Vagina (tissue), 2 donors: ENCODE data around the gene GAL3ST2.

Experiments
- POLR2A ChIP-seq, 2 donors: fragments of 450-650 bp; IDR thresholded peaks; one replicate each; pipeline ENCODE4 v1.6.1; 2017; ENCODE audit warnings: antibody characterized with exemption in 2 of 2, mild to moderate bottlenecking in 2 of 2, moderate library complexity in 2 of 2
- POLR2AphosphoS5 ChIP-seq, 2 donors: sonication (generic); formaldehyde crosslinking; IDR thresholded peaks; one replicate each; pipeline ENCODE4 v1.9.0; 2017; ENCODE audit warnings: antibody characterized with exemption in 2 of 2, mild to moderate bottlenecking in 2 of 2, low read depth in 1 of 2; ENCODE audit not compliant: insufficient read depth in 1 of 2
- TF ChIP-seq, protein P1 (sequence below), 3 experiments: fragments of 450-650 bp in 2 of 3; fragments of 200-600 bp in 1 of 3; sonication (generic) in 1 of 3; IDR thresholded peaks; one replicate each; pipeline ENCODE4 v1.5.1; 2017 to 2019; ENCODE audit warnings: antibody characterized with exemption in 3 of 3, mild to moderate bottlenecking in 2 of 3, moderate library complexity in 2 of 3

DNA sequence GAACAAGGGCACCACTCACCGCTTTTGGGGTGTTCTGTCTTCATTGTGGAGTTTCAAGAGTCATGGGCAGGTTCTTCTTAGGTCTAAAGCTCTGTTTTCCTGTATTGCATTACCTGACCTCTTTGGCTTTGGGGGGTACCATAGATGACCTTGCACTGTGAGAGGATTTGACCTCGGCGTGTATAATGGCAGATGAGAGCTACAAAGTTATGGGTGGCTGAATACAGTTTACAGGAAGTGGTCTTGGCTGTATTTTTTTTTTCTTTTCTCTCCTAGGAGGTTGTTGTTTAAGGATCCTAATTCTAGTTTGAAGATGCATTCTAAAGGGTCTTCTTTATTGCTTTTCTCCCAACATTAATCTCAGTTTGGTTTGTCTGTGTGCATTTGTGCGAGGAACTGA, 11.5 kb downstream of the GAL3ST2 start:
- TF ChIP-seq, protein P1, sequence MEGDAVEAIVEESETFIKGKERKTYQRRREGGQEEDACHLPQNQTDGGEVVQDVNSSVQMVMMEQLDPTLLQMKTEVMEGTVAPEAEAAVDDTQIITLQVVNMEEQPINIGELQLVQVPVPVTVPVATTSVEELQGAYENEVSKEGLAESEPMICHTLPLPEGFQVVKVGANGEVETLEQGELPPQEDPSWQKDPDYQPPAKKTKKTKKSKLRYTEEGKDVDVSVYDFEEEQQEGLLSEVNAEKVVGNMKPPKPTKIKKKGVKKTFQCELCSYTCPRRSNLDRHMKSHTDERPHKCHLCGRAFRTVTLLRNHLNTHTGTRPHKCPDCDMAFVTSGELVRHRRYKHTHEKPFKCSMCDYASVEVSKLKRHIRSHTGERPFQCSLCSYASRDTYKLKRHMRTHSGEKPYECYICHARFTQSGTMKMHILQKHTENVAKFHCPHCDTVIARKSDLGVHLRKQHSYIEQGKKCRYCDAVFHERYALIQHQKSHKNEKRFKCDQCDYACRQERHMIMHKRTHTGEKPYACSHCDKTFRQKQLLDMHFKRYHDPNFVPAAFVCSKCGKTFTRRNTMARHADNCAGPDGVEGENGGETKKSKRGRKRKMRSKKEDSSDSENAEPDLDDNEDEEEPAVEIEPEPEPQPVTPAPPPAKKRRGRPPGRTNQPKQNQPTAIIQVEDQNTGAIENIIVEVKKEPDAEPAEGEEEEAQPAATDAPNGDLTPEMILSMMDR (IDR thresholded peaks at IDR 0.05), result no peak
- no peak for TF ChIP-seq POLR2AphosphoS5 (IDR thresholded peaks at IDR 0.05; ENCODE audit: insufficient read depth in 1 of 2, low read depth in 1 of 2)
- no peak for TF ChIP-seq POLR2A (IDR thresholded peaks at IDR 0.05)
